GM19455 (cell line): Measurements from ENCODE around the gene KIAA1958.
"Not testable (repeated sequence)": the region's sequence is repeated elsewhere in the genome, so short reads cannot be mapped to it uniquely, and the experiment has no call there.

Source experiments
- ATAC-seq: cut with Tn5 transposase; IDR thresholded peaks from one replicate; pipeline ENCODE4 v1.9.1; 2021; ENCODE audit not compliant: unreplicated experiment

The KIAA1958 gene

GRCh38 chr9:112489039-112489546 lies 2.5 kb downstream of the KIAA1958 start:
- ATAC-seq, result no peak

- no peak for ATAC-seq
Measured at GRCh38 chr9:112489876-112490666, 3.4 kb downstream of the KIAA1958 start.

- no peak for ATAC-seq
Measured at GRCh38 chr9:112493393-112494137, 6.9 kb downstream of the KIAA1958 start.

GRCh38 chr9:112494153-112494552 lies 7.5 kb downstream of the KIAA1958 start:
- ATAC-seq, result no peak

- no peak for ATAC-seq
Measured at GRCh38 chr9:112495614-112496013, 9.0 kb downstream of the KIAA1958 start.

- no peak for ATAC-seq
Measured at GRCh38 chr9:112496074-112496722, 9.6 kb downstream of the KIAA1958 start.

GRCh38 chr9:112500842-112501241 lies 14.2 kb downstream of the KIAA1958 start:
- ATAC-seq, result no peak

GRCh38 chr9:112501287-112501686 lies 14.7 kb downstream of the KIAA1958 start:
- no peak for ATAC-seq

- no peak for ATAC-seq
Measured at GRCh38 chr9:112502175-112502946, 15.7 kb downstream of the KIAA1958 start.

GRCh38 chr9:112503170-112503569 lies 16.5 kb downstream of the KIAA1958 start:
- no peak for ATAC-seq

GRCh38 chr9:112505086-112505485 lies 18.5 kb downstream of the KIAA1958 start:
- no peak for ATAC-seq

- no peak for ATAC-seq
Measured at GRCh38 chr9:112505607-112506006, 19.0 kb downstream of the KIAA1958 start.

- ATAC-seq, result no peak
Measured at GRCh38 chr9:112506571-112506970, 19.9 kb downstream of the KIAA1958 start.

- no peak for ATAC-seq
Measured at GRCh38 chr9:112507001-112507680, 20.5 kb downstream of the KIAA1958 start.

- ATAC-seq, result no peak
Measured at GRCh38 chr9:112508377-112508776, 21.8 kb downstream of the KIAA1958 start.

GRCh38 chr9:112512377-112512776 lies 25.8 kb downstream of the KIAA1958 start:
- not testable (repeated sequence) for ATAC-seq

- ATAC-seq, result no peak
Measured at GRCh38 chr9:112516769-112517168, 30.1 kb downstream of the KIAA1958 start.

- no peak for ATAC-seq
Measured at GRCh38 chr9:112520069-112520468, 33.4 kb downstream of the KIAA1958 start.

- ATAC-seq, result no peak
Measured at GRCh38 chr9:112520656-112521055, 34.0 kb downstream of the KIAA1958 start.

GRCh38 chr9:112526973-112527372 lies 40.3 kb downstream of the KIAA1958 start:
- ATAC-seq, result no peak
